Measurements from ENCODE around the gene SETSIP. TPM values are rescaled to one million over a fixed set of nuclear protein-coding genes. Genes with fewer than 3 reads are reported as not detected.

The SETSIP gene
- total RNA-seq, 1 donor from 2014 or later: not detected

DNA sequence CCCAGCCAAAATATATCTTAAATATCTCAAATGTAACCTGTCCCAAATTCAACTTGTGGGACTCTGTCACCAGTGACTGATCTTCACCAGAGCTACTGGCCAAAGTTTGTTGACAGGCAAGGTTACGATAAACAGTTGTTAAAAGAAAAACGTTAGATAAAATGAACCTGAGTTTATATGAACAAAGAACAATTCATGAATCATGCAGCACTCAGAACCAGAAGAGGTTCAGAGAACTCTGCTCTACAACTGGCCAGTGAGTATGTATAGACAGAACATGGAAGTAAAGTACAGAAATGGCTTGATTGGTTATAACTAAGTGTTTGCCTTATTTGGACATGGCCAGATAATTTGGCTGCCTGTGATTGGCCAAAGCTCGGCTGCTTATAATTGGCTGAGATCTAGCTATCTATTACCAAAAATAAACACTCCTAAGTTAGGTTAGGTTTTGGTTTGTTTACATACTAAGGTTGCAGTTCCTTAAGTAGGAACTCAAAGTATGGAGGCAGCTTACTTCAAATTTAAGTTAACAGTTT lies 30.4 kb upstream of the SETSIP start:
- no peak for DNase-seq (ENCODE audit: low spot score in 2 of 2)
- H3K36me3 ChIP-seq: peaks cover 7 to 19% of the 10 kb centered on the region in 2 donors
- no peak overlapping the region for H3K27ac ChIP-seq
- no peak overlapping the region for H3K4me3 ChIP-seq
- H3K9me3 ChIP-seq: no peaks in the 10 kb centered on the region
- TF ChIP-seq, protein P1, sequence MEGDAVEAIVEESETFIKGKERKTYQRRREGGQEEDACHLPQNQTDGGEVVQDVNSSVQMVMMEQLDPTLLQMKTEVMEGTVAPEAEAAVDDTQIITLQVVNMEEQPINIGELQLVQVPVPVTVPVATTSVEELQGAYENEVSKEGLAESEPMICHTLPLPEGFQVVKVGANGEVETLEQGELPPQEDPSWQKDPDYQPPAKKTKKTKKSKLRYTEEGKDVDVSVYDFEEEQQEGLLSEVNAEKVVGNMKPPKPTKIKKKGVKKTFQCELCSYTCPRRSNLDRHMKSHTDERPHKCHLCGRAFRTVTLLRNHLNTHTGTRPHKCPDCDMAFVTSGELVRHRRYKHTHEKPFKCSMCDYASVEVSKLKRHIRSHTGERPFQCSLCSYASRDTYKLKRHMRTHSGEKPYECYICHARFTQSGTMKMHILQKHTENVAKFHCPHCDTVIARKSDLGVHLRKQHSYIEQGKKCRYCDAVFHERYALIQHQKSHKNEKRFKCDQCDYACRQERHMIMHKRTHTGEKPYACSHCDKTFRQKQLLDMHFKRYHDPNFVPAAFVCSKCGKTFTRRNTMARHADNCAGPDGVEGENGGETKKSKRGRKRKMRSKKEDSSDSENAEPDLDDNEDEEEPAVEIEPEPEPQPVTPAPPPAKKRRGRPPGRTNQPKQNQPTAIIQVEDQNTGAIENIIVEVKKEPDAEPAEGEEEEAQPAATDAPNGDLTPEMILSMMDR (IDR thresholded peaks at IDR 0.05): no peak
- H3K4me1 ChIP-seq: no peaks in the 10 kb centered on the region
- no peaks in the 10 kb centered on the region for H3K27me3 ChIP-seq
- intact Hi-C loops (cut with DNase I): no loop called here

DNA sequence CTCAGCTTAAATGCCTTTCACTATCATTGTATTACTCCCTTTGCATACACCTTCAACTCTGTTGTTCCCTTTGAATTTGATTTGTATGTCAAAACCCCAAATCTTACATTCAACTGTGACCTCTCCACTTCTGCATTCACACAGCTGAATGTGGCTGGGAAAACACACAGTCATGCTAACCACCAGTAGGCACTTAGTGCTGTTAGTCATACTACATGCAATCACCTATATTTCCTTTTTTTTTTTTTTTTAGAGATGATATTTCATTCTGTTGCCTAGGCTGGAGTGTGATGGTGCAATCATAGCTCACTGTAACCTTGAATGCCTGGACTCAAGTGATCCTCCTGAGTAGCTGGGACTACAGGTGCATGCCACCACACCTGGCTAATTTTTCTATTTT lies 21.1 kb upstream of the SETSIP start:
- Histone ChIP-seq H3K36me3 (no peaks in the 10 kb centered on the region), H3K27me3 (no peaks in the 10 kb centered on the region), H3K4me1 (no peaks in the 10 kb centered on the region), H3K27ac (no peak overlapping the region), H3K4me3 (no peak overlapping the region), H3K9me3 (no peaks in the 10 kb centered on the region)
- TF ChIP-seq, protein P1 (IDR thresholded peaks at IDR 0.05): no peak
- DNase-seq (ENCODE audit: low spot score in 2 of 2): no peak
- intact Hi-C loops (cut with DNase I): no loop called here

DNA sequence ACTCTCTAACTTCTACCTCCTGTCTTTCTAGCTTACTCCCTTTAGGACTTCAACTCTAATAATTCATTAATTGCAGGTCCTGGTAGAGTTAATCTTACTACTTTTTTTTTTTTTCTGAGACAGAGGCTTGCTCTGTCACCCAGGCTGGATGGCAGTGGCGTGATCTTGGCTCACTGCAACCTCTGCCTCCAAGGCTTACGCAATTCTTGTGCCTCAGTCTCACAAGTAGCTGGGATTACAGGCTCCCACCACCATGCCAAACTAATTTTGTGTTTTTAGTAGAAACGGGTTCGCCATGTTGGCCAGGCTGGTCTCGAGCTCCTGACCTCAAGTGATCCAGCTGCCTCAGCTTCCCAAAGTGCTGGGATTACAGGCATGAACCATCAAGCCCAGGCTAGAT lies 20.7 kb upstream of the SETSIP start:
- DNase-seq (ENCODE audit: low spot score in 2 of 2): no peak
- no peaks in the 10 kb centered on the region for H3K27me3 ChIP-seq
- no peak overlapping the region for H3K4me3 ChIP-seq
- no peaks in the 10 kb centered on the region for H3K4me1 ChIP-seq
- H3K27ac ChIP-seq: no peak overlapping the region
- intact Hi-C loops (cut with DNase I): no loop called here
- H3K9me3 ChIP-seq: no peaks in the 10 kb centered on the region
- TF ChIP-seq, protein P1 (IDR thresholded peaks at IDR 0.05): no peak
- peaks cover 0 to 1% of the 10 kb centered on the region in 2 donors for H3K36me3 ChIP-seq

- H3K27me3 ChIP-seq: no peaks in the 10 kb centered on the region
- no peaks in the 10 kb centered on the region for H3K4me1 ChIP-seq
- intact Hi-C loops (cut with DNase I): no loop called here
- TF ChIP-seq, protein P1 (IDR thresholded peaks at IDR 0.05): no peak
- H3K9me3 ChIP-seq: no peaks in the 10 kb centered on the region
- H3K4me3 ChIP-seq: no peak overlapping the region
- H3K36me3 ChIP-seq: peaks cover 0 to 5% of the 10 kb centered on the region in 2 donors
- H3K27ac ChIP-seq: no peak overlapping the region
- no peak for DNase-seq (ENCODE audit: low spot score in 2 of 2)
These were observed 19.4 kb upstream of the SETSIP start for GRCh38 chr1:92094595-92094994.

- intact Hi-C loops (cut with DNase I): no loop called here
These were observed 18.9 kb upstream of the SETSIP start for GRCh38 chr1:92094090-92094489.

More at GRCh38 chr1:92094090-92094489, 18.9 kb upstream of the SETSIP start:
- TF ChIP-seq, protein P1 (IDR thresholded peaks at IDR 0.05): no peak
- Histone ChIP-seq H3K4me3 (no peak overlapping the region), H3K36me3 (peaks cover 0 to 5% of the 10 kb centered on the region in 2 donors), H3K9me3 (no peaks in the 10 kb centered on the region), H3K4me1 (no peaks in the 10 kb centered on the region), H3K27me3 (no peaks in the 10 kb centered on the region), H3K27ac (no peak overlapping the region)
- DNase-seq (ENCODE audit: low spot score in 2 of 2): no peak
